ENCODE data around the gene TBC1D17.
A peak's percentile ranks its signal among the peaks of the same experiment; 100 is the strongest.

The TBC1D17 gene

DNA sequence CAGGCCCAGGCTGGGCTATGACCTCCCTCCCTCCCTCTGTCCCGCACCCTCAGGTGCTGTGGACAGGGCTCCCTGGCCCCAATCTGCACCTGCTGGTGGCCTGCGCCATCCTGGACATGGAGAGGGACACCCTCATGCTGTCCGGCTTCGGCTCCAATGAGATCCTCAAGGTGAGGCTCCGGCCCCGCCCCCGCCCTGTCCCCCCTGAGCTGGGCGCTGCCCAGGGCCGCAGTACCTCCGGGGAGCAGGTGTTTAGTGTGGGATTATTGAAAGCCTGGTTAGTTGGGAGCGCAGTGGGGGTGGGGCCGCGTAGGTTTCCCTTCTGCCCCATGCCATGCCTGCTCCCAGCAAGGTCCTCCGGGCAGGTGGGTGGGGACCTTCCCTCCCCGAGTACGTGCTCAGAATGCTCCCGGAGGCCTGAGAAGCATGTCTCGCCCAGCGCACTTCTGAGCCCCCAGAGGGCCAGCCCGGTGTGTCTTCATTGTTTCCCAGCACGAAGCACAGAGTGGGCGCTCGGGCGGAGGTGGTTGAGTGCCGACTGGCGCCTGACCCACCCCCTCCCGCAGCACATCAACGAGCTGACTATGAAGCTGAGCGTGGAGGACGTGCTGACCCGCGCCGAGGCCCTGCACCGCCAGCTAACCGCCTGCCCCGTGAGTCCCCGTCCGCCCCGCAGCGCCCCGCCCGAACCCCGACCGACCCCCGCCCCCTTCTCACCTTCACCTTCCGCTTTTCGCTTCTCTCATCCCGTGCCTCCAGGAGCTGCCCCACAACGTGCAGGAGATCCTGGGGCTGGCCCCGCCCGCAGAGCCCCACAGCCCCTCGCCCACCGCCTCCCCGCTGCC is 10.4 kb downstream of the TBC1D17 start:
- Histone ChIP-seq H3K27ac (ENCODE audit: low read depth, low read length, poor library complexity, severe bottlenecking) (peak overlapping the region; percentile 16), H3K27me3 (ENCODE audit: insufficient read depth, low read length) (no peaks in the 10 kb centered on the region), H3K9ac (ENCODE audit: low read length) (no peak overlapping the region; the same call in 1 of the 2 replicates), H3K4me1 (ENCODE audit: insufficient read depth, low read length, severe bottlenecking) (peaks cover 39% of the 10 kb centered on the region), H3K9me2 (ENCODE audit: low read depth, low read length) (no peaks in the 10 kb centered on the region), H3K79me2 (ENCODE audit: insufficient read depth, low read length) (no peaks in the 10 kb centered on the region), H3K4me2 (ENCODE audit: low read length) (peak overlapping the region; percentile 45; the same call in 1 of the 2 replicates), H3K4me3 (ENCODE audit: low read depth, low read length, poor library complexity, severe bottlenecking) (peak overlapping the region; percentile 26), H4K20me1 (ENCODE audit: insufficient read depth, low read length) (no peaks in the 10 kb centered on the region), H3K9me3 (ENCODE audit: low read length) (0 out of 2 replicates have a peak, but pooled peaks cover 3% of the 10 kb centered on the region), H3K36me3 (ENCODE audit: insufficient read depth, low read length) (peaks cover 26% of the 10 kb centered on the region), H2AFZ (ENCODE audit: low read length) (no peak overlapping the region), H3F3A (ENCODE audit: insufficient read depth, low read length) (0 out of 2 replicates have a peak, but pooled peaks cover 2% of the 10 kb centered on the region)
- no peak for TF ChIP-seq CTCF (IDR thresholded peaks at IDR 0.05; ENCODE audit: low read length)
- TF ChIP-seq EZH2 (IDR thresholded peaks at IDR 0.05; ENCODE audit: borderline replicate concordance, low read length), result no peak

GRCh38 chr19:49888510-49888824 is 11.0 kb downstream of the TBC1D17 start:
- Histone ChIP-seq H3F3A (ENCODE audit: insufficient read depth, low read length) (0 out of 2 replicates have a peak, but pooled peaks cover 2% of the 10 kb centered on the region), H3K9ac (ENCODE audit: low read length) (no peak overlapping the region), H3K9me2 (ENCODE audit: low read depth, low read length) (no peaks in the 10 kb centered on the region), H3K4me3 (ENCODE audit: low read depth, low read length, poor library complexity, severe bottlenecking) (peak overlapping the region; percentile 26), H4K20me1 (ENCODE audit: insufficient read depth, low read length) (no peaks in the 10 kb centered on the region), H2AFZ (ENCODE audit: low read length) (no peak overlapping the region), H3K79me2 (ENCODE audit: insufficient read depth, low read length) (no peaks in the 10 kb centered on the region), H3K4me1 (ENCODE audit: insufficient read depth, low read length, severe bottlenecking) (peaks cover 39% of the 10 kb centered on the region), H3K9me3 (ENCODE audit: low read length) (no peaks in the 10 kb centered on the region), H3K27me3 (ENCODE audit: insufficient read depth, low read length) (no peaks in the 10 kb centered on the region), H3K36me3 (ENCODE audit: insufficient read depth, low read length) (peaks cover 20% of the 10 kb centered on the region), H3K27ac (ENCODE audit: low read depth, low read length, poor library complexity, severe bottlenecking) (peak overlapping the region; percentile 44), H3K4me2 (ENCODE audit: low read length) (peak overlapping the region; percentile 43; the same call in 1 of the 2 replicates)
- TF ChIP-seq CTCF (IDR thresholded peaks at IDR 0.05; ENCODE audit: low read length) (no peak), EZH2 (IDR thresholded peaks at IDR 0.05; ENCODE audit: borderline replicate concordance, low read length) (no peak)

DNA sequence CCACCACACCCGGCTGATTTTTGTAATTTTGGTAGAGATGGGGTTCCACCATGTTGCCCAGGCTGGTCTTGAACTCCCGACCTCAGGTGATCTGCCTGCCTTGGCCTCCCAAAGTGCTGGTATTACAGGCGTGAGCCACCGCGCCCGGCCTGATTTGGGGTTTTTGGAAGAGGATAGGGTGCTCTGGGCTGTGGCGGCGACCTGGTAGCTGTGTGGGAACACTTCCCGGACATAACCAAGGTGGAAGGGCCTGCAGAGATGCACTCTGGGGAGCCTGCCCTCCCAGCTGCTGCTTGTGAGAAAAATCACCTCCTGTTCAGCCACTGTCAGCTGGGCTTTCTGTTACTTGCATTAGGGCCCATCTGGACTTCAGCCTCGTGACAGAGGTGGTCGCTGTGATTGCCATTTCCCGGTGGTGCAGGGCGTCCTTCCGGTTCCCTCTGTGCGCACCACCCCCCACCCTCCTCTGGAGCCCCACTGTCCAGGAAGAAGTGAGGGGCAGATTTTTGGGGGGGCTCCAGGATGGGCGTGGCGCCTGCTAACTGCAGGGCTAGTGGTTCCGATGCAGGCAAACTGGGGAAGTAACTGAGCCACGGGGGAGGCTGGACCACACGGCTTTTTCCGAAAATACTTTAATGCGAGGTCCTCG is 11.7 kb downstream of the TBC1D17 start:
- Histone ChIP-seq H3K36me3 (ENCODE audit: insufficient read depth, low read length) (peaks cover 13% of the 10 kb centered on the region), H3K4me1 (ENCODE audit: insufficient read depth, low read length, severe bottlenecking) (peaks cover 39% of the 10 kb centered on the region), H2AFZ (ENCODE audit: low read length) (no peak overlapping the region), H3F3A (ENCODE audit: insufficient read depth, low read length) (0 out of 2 replicates have a peak, but pooled peaks cover 2% of the 10 kb centered on the region), H3K79me2 (ENCODE audit: insufficient read depth, low read length) (no peaks in the 10 kb centered on the region), H3K4me3 (ENCODE audit: low read depth, low read length, poor library complexity, severe bottlenecking) (peak overlapping the region; percentile 60), H4K20me1 (ENCODE audit: insufficient read depth, low read length) (no peaks in the 10 kb centered on the region), H3K9me3 (ENCODE audit: low read length) (no peaks in the 10 kb centered on the region), H3K4me2 (ENCODE audit: low read length) (peak overlapping the region; percentile 86; the same call in 1 of the 2 replicates), H3K9me2 (ENCODE audit: low read depth, low read length) (no peaks in the 10 kb centered on the region), H3K27me3 (ENCODE audit: insufficient read depth, low read length) (no peaks in the 10 kb centered on the region), H3K27ac (ENCODE audit: low read depth, low read length, poor library complexity, severe bottlenecking) (peak overlapping the region; percentile 44), H3K9ac (ENCODE audit: low read length) (no peak overlapping the region; the same call in 1 of the 2 replicates)
- no peak for TF ChIP-seq EZH2 (IDR thresholded peaks at IDR 0.05; ENCODE audit: borderline replicate concordance, low read length)
- TF ChIP-seq CTCF (IDR thresholded peaks at IDR 0.05; ENCODE audit: low read length), result no peak
